Liver (tissue), 9 donors: ENCODE results near the gene PRPS1L1. TPM values are rescaled to one million over a fixed set of nuclear protein-coding genes. Genes with fewer than 3 reads are reported as not detected.

ENCODE experiments used
- DNase-seq: peaks from one replicate; pipeline ENCODE4 v3.0.0-alpha.2; 2017; ENCODE audit warnings: low spot score
- H3K27ac ChIP-seq, 2 donors: one replicate each; pipeline ENCODE4 v1.7.0; 2013; ENCODE audit warnings: inconsistent platforms in 2 of 2, low read length in 2 of 2, control low read depth in 1 of 2, low read depth in 1 of 2, mild to moderate bottlenecking in 1 of 2
- H3K27me3 ChIP-seq, 4 donors: one replicate each; pipeline versions ENCODE4 v1.6.1 to v1.7.0; 2013; ENCODE audit warnings: low read length in 3 of 4, inconsistent platforms in 1 of 4, mild to moderate bottlenecking in 1 of 4, moderate library complexity in 1 of 4; ENCODE audit not compliant: control insufficient read depth in 4 of 4, insufficient read depth in 4 of 4
- H3K36me3 ChIP-seq, 4 donors: one replicate each; pipeline versions ENCODE4 v1.6.1 to v1.7.0; 2013; ENCODE audit warnings: low read length in 3 of 4, mild to moderate bottlenecking in 3 of 4, low read depth in 1 of 4, moderate library complexity in 1 of 4; ENCODE audit not compliant: control insufficient read depth in 4 of 4, insufficient read depth in 3 of 4
- H3K4me1 ChIP-seq, 4 donors: one replicate each; pipeline versions ENCODE4 v1.6.1 to v1.7.0; 2013; ENCODE audit warnings: low read length in 3 of 4, mild to moderate bottlenecking in 3 of 4, moderate library complexity in 1 of 4; ENCODE audit not compliant: control insufficient read depth in 4 of 4, insufficient read depth in 4 of 4
- H3K4me3 ChIP-seq, 3 donors: one replicate each; pipeline versions ENCODE4 v1.6.1 to v1.7.0; 2013; ENCODE audit warnings: low read length in 3 of 3, control low read depth in 1 of 3, low read depth in 1 of 3, mild to moderate bottlenecking in 1 of 3
- H3K9ac ChIP-seq, 2 donors: one replicate each; pipeline ENCODE4 v1.7.0; 2013; ENCODE audit warnings: low read length in 2 of 2, mild to moderate bottlenecking in 2 of 2, moderate library complexity in 2 of 2, control low read depth in 1 of 2, low read depth in 1 of 2
- H3K9me3 ChIP-seq, 4 donors: one replicate each; pipeline versions ENCODE4 v1.6.1 to v1.7.0; 2013; ENCODE audit warnings: low read length in 3 of 4; ENCODE audit not compliant: control insufficient read depth in 4 of 4
- EGR1 ChIP-seq, 2 donors: IDR thresholded peaks; 2 replicates each; pipeline ENCODE4 v1.6.1; 2016 to 2018; ENCODE audit warnings: antibody characterized with exemption in 2 of 2, low read depth in 2 of 2
- FOXA1 ChIP-seq: IDR thresholded peaks from 2 replicates; pipeline ENCODE4 v1.6.1; 2016; ENCODE audit warnings: antibody characterized with exemption
- FOXA2 ChIP-seq: IDR thresholded peaks from 2 replicates; pipeline ENCODE4 v1.6.1; 2016; ENCODE audit warnings: antibody characterized with exemption
- GABPA ChIP-seq, 2 donors: IDR thresholded peaks in 1 of 2; conservative IDR thresholded peaks in 1 of 2; 2 replicates each; pipeline ENCODE4 v1.6.1; 2016; ENCODE audit warnings: antibody characterized with exemption in 2 of 2, mild to moderate bottlenecking in 1 of 2, moderate library complexity in 1 of 2
- HNF4A ChIP-seq, 2 donors: conservative IDR thresholded peaks; 2 replicates each; pipeline ENCODE4 v1.6.1; 2016; ENCODE audit warnings: antibody characterized with exemption in 2 of 2, mild to moderate bottlenecking in 2 of 2
- HNF4G ChIP-seq: IDR thresholded peaks from 2 replicates; pipeline ENCODE4 v1.6.1; 2016; ENCODE audit warnings: antibody characterized with exemption
- JUND ChIP-seq, 2 donors: IDR thresholded peaks; 2 replicates each; pipeline ENCODE4 v1.6.1; 2016; ENCODE audit warnings: antibody characterized with exemption in 2 of 2
- MAX ChIP-seq: IDR thresholded peaks from 2 replicates; pipeline ENCODE4 v1.6.1; 2016; ENCODE audit warnings: antibody characterized with exemption
- NR2F2 ChIP-seq: IDR thresholded peaks from 2 replicates; pipeline ENCODE4 v1.6.1; 2016; ENCODE audit warnings: antibody characterized with exemption
- RAD21 ChIP-seq, 2 donors: IDR thresholded peaks; 2 replicates each; pipeline ENCODE4 v1.6.1; 2016; ENCODE audit warnings: antibody characterized with exemption in 2 of 2, mild to moderate bottlenecking in 2 of 2
- RXRA ChIP-seq, 2 donors: IDR thresholded peaks; 2 replicates each; pipeline ENCODE4 v1.6.1; 2017 to 2018; ENCODE audit warnings: antibody characterized with exemption in 2 of 2, mild to moderate bottlenecking in 1 of 2
- SP1 ChIP-seq: IDR thresholded peaks from 2 replicates; pipeline ENCODE4 v1.6.1; 2018; ENCODE audit warnings: antibody characterized with exemption, mild to moderate bottlenecking
- TAF1 ChIP-seq: conservative IDR thresholded peaks from 2 replicates; pipeline ENCODE4 v1.6.1; 2016; ENCODE audit warnings: antibody characterized with exemption, mild to moderate bottlenecking
- YY1 ChIP-seq: IDR thresholded peaks from 2 replicates; pipeline ENCODE4 v1.6.1; 2016; ENCODE audit warnings: antibody characterized with exemption, mild to moderate bottlenecking
- WGBS: extraction: QIAGEN DNeasy Blood & Tissue Kit; methylation state at CpG from one replicate; pipeline ENCODE4 v1.1.7; 2013; 5-methylcytosine and 5-hydroxymethylcytosine counted together
- polyA plus RNA-seq, 2 donors: library from polyadenylated mRNA; stranded (reverse) in 1 of 2; unstranded in 1 of 2; fragments of 200-250 nt in 1 of 2; fragments of >200 nt in 1 of 2; fragmentation: Nextera tagmentation in 1 of 2; extraction: Ambion mirVana in 1 of 2; gene quantifications; one replicate each; pipeline versions ENCODE4 v1.2.1 to v1.2.3, GENCODE V29; 2013 to 2015
- total RNA-seq, 2 donors: library from RNA; depleted of rRNA; stranded (reverse); fragments of >200 nt; gene quantifications; one replicate each; pipeline ENCODE4 v1.2.3, GENCODE V29; 2014
- TF ChIP-seq, protein P1 (sequence below): IDR thresholded peaks from 2 replicates; pipeline ENCODE4 v1.6.1; 2016; ENCODE audit warnings: antibody characterized with exemption
- TF ChIP-seq, protein P2 (sequence below): fragments of 150-350 bp; IDR thresholded peaks from 2 replicates; pipeline ENCODE4 v1.5.1; 2017; ENCODE audit warnings: improper control_type of control experiment, low read depth, low read length; ENCODE audit not compliant: missing input control
- TF ChIP-seq, protein P3 (sequence below): IDR thresholded peaks from 2 replicates; pipeline ENCODE4 v1.6.1; 2016; ENCODE audit warnings: antibody characterized with exemption, mild to moderate bottlenecking
- TF ChIP-seq, protein P4 (sequence below): IDR thresholded peaks from 2 replicates; pipeline ENCODE4 v1.6.1; 2016; ENCODE audit warnings: antibody characterized with exemption
- donor health status: healthy.
- donor health status: healthy.
- donor health status: healthy.
- donor health status: healthy.
- donor health status: healthy.

PRPS1L1 gene
- total and polyA plus RNA-seq, 4 donors = not detected

GRCh38 chr7:18053177-18053928 is 25.7 kb upstream of the PRPS1L1 start:
- Histone ChIP-seq H3K27ac (no peak overlapping the region), H3K9me3 (no peaks in the 10 kb centered on the region), H3K4me1 (no peaks in the 10 kb centered on the region), H3K36me3 (no peaks in the 10 kb centered on the region), H3K4me3 (no peak overlapping the region), H3K9ac (no peak overlapping the region), H3K27me3 (peaks cover 0 to 5% (median 4%) of the 10 kb centered on the region in 4 donors)
- WGBS = 53% methylated on average over 2 of the region's 2 CpGs
- no peak for TF ChIP-seq HNF4G
- no peak for TF ChIP-seq JUND (IDR thresholded peaks at IDR 0.05)
- TF ChIP-seq RAD21 (IDR thresholded peaks at IDR 0.05) = no peak
- no peak for TF ChIP-seq RXRA (IDR thresholded peaks at IDR 0.05)
- TF ChIP-seq TAF1 = no peak
- TF ChIP-seq GABPA (IDR thresholded peaks at IDR 0.05 in 1 of 2, conservative IDR thresholded peaks at IDR 0.05 in 1 of 2) = no peak
- no peak for TF ChIP-seq FOXA1
- TF ChIP-seq FOXA2 = no peak
- TF ChIP-seq, protein P1, sequence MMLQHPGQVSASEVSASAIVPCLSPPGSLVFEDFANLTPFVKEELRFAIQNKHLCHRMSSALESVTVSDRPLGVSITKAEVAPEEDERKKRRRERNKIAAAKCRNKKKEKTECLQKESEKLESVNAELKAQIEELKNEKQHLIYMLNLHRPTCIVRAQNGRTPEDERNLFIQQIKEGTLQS = no peak
- TF ChIP-seq, protein P2, sequence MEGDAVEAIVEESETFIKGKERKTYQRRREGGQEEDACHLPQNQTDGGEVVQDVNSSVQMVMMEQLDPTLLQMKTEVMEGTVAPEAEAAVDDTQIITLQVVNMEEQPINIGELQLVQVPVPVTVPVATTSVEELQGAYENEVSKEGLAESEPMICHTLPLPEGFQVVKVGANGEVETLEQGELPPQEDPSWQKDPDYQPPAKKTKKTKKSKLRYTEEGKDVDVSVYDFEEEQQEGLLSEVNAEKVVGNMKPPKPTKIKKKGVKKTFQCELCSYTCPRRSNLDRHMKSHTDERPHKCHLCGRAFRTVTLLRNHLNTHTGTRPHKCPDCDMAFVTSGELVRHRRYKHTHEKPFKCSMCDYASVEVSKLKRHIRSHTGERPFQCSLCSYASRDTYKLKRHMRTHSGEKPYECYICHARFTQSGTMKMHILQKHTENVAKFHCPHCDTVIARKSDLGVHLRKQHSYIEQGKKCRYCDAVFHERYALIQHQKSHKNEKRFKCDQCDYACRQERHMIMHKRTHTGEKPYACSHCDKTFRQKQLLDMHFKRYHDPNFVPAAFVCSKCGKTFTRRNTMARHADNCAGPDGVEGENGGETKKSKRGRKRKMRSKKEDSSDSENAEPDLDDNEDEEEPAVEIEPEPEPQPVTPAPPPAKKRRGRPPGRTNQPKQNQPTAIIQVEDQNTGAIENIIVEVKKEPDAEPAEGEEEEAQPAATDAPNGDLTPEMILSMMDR = no peak
- no peak for TF ChIP-seq HNF4A (conservative IDR thresholded peaks at IDR 0.05)
- TF ChIP-seq MAX = no peak
- no peak for TF ChIP-seq YY1
- TF ChIP-seq NR2F2 = no peak
- no peak for TF ChIP-seq SP1
- TF ChIP-seq, protein P3, sequence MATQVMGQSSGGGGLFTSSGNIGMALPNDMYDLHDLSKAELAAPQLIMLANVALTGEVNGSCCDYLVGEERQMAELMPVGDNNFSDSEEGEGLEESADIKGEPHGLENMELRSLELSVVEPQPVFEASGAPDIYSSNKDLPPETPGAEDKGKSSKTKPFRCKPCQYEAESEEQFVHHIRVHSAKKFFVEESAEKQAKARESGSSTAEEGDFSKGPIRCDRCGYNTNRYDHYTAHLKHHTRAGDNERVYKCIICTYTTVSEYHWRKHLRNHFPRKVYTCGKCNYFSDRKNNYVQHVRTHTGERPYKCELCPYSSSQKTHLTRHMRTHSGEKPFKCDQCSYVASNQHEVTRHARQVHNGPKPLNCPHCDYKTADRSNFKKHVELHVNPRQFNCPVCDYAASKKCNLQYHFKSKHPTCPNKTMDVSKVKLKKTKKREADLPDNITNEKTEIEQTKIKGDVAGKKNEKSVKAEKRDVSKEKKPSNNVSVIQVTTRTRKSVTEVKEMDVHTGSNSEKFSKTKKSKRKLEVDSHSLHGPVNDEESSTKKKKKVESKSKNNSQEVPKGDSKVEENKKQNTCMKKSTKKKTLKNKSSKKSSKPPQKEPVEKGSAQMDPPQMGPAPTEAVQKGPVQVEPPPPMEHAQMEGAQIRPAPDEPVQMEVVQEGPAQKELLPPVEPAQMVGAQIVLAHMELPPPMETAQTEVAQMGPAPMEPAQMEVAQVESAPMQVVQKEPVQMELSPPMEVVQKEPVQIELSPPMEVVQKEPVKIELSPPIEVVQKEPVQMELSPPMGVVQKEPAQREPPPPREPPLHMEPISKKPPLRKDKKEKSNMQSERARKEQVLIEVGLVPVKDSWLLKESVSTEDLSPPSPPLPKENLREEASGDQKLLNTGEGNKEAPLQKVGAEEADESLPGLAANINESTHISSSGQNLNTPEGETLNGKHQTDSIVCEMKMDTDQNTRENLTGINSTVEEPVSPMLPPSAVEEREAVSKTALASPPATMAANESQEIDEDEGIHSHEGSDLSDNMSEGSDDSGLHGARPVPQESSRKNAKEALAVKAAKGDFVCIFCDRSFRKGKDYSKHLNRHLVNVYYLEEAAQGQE = no peak
- TF ChIP-seq EGR1 (IDR thresholded peaks at IDR 0.05; ENCODE audit: low read depth in 2 of 2) = no peak
- DNase-seq = no peak

DNA sequence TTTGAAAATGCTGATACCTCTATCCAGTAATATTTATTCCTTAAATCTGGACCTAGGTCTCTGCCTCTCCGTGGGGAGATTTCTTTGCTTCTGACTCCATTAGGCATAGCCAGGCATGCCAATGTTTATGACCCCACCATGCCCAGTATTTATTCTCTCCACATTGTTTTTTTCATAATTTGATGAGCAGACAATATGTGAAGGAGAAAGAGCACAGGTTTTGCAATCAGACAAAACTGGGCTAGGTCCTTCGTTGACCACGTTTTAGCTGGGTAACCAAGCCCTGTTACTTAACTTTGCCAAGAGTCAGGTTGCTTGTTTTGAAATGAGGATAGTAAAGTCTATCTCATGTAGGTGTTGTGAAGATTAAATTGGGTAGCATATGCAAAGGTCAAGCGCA is 21.6 kb upstream of the PRPS1L1 start:
- DNase-seq = no peak
- no peaks in the 10 kb centered on the region for H3K36me3 ChIP-seq
- H3K4me1 ChIP-seq = no peaks in the 10 kb centered on the region
- no peak overlapping the region for H3K4me3 ChIP-seq
- H3K27ac ChIP-seq = no peak overlapping the region
- no peak overlapping the region for H3K9ac ChIP-seq
- WGBS = 80% methylated on average over 4 of the region's 4 CpGs
- peaks cover 0 to 5% (median 1%) of the 10 kb centered on the region in 4 donors for H3K27me3 ChIP-seq
- H3K9me3 ChIP-seq = no peaks in the 10 kb centered on the region
- no peak for TF ChIP-seq FOXA1
- TF ChIP-seq FOXA2 = no peak
- no peak for TF ChIP-seq EGR1 (IDR thresholded peaks at IDR 0.05; ENCODE audit: low read depth in 2 of 2)
- no peak for TF ChIP-seq YY1
- TF ChIP-seq, protein P2 = no peak
- TF ChIP-seq GABPA (IDR thresholded peaks at IDR 0.05 in 1 of 2, conservative IDR thresholded peaks at IDR 0.05 in 1 of 2) = no peak
- no peak for TF ChIP-seq RXRA (IDR thresholded peaks at IDR 0.05)
- TF ChIP-seq, protein P4, sequence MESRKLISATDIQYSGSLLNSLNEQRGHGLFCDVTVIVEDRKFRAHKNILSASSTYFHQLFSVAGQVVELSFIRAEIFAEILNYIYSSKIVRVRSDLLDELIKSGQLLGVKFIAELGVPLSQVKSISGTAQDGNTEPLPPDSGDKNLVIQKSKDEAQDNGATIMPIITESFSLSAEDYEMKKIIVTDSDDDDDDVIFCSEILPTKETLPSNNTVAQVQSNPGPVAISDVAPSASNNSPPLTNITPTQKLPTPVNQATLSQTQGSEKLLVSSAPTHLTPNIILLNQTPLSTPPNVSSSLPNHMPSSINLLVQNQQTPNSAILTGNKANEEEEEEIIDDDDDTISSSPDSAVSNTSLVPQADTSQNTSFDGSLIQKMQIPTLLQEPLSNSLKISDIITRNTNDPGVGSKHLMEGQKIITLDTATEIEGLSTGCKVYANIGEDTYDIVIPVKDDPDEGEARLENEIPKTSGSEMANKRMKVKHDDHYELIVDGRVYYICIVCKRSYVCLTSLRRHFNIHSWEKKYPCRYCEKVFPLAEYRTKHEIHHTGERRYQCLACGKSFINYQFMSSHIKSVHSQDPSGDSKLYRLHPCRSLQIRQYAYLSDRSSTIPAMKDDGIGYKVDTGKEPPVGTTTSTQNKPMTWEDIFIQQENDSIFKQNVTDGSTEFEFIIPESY = no peak
- no peak for TF ChIP-seq RAD21 (IDR thresholded peaks at IDR 0.05)
- TF ChIP-seq TAF1 = no peak
- TF ChIP-seq MAX = no peak
- TF ChIP-seq NR2F2 = no peak
- TF ChIP-seq, protein P1 = no peak
- no peak for TF ChIP-seq JUND (IDR thresholded peaks at IDR 0.05)
